ENCODE data around the gene GPBP1. TPM values are rescaled to one million over a fixed set of nuclear protein-coding genes. Genes with fewer than 3 reads are reported as not detected.
"Not testable (repeated sequence)": the region's sequence is repeated elsewhere in the genome, so short reads cannot be mapped to it uniquely, and the experiment has no call there.

GPBP1 gene
- total RNA-seq, 1 donor from 2014 or later: 68.9 TPM

DNA sequence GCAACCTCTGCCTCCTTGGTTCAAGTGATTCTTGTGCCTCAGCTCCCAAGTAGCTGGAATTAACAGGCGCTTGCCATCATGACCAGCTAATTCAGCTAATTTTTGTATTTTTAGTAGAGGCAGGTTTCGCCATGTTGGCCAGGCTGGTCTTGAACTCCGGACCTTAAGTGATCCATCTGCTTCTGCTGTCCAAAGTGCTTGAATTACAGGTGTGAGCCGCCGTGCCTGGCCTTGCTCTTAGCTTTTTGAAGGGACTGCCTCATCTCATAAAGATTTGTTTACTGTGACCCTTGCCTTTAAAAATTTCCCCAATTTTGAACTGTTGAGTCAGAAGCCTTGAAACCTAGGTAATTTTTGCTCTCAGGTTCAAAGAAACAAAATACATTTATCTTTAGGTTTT, 17.3 kb downstream of the GPBP1 start:
- peaks cover 31% of the 10 kb centered on the region for H3K4me1 Mint-ChIP-seq (ENCODE audit: unreplicated experiment)
- H3K9me3 Mint-ChIP-seq (ENCODE audit: unreplicated experiment): no peaks in the 10 kb centered on the region
- TF ChIP-seq, protein P1, sequence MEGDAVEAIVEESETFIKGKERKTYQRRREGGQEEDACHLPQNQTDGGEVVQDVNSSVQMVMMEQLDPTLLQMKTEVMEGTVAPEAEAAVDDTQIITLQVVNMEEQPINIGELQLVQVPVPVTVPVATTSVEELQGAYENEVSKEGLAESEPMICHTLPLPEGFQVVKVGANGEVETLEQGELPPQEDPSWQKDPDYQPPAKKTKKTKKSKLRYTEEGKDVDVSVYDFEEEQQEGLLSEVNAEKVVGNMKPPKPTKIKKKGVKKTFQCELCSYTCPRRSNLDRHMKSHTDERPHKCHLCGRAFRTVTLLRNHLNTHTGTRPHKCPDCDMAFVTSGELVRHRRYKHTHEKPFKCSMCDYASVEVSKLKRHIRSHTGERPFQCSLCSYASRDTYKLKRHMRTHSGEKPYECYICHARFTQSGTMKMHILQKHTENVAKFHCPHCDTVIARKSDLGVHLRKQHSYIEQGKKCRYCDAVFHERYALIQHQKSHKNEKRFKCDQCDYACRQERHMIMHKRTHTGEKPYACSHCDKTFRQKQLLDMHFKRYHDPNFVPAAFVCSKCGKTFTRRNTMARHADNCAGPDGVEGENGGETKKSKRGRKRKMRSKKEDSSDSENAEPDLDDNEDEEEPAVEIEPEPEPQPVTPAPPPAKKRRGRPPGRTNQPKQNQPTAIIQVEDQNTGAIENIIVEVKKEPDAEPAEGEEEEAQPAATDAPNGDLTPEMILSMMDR (IDR thresholded peaks at IDR 0.05; ENCODE audit: unreplicated experiment): no peak
- H3K36me3 Mint-ChIP-seq (ENCODE audit: low read depth, unreplicated experiment): peaks cover 11% of the 10 kb centered on the region
- H3K27ac Mint-ChIP-seq (ENCODE audit: unreplicated experiment): no peak overlapping the region
- DNase-seq (ENCODE audit: low spot score): no peak
- peaks cover 1% of the 10 kb centered on the region for H3K27me3 Mint-ChIP-seq (ENCODE audit: unreplicated experiment)
- no peak overlapping the region for H3K4me3 Mint-ChIP-seq (ENCODE audit: unreplicated experiment)

DNA sequence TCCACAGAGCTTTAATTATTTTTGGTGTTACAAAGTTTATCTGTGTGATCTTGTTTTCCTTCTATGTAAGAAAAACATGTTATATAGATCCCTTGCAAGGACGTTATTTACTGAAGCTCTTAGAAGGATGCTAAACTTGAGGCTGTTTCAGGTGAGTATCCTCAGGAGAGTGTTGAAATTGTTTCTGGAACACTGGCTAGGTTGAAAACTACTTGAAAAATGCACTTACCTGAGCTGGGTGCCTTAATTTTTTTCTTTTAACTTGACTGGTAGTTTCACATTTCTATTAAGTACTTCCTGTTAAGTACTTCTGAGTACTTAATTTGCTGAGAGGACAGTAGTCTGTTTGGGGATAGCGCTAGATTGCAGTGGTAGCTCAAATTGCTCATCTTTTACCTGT, 18.1 kb downstream of the GPBP1 start:
- H3K4me1 Mint-ChIP-seq (ENCODE audit: unreplicated experiment): peaks cover 25% of the 10 kb centered on the region
- H3K36me3 Mint-ChIP-seq (ENCODE audit: low read depth, unreplicated experiment): peaks cover 11% of the 10 kb centered on the region
- H3K4me3 Mint-ChIP-seq (ENCODE audit: unreplicated experiment): no peak overlapping the region
- DNase-seq (ENCODE audit: low spot score): no peak
- H3K27me3 Mint-ChIP-seq (ENCODE audit: unreplicated experiment): peaks cover 1% of the 10 kb centered on the region
- H3K9me3 Mint-ChIP-seq (ENCODE audit: unreplicated experiment): no peaks in the 10 kb centered on the region
- TF ChIP-seq, protein P1 (IDR thresholded peaks at IDR 0.05; ENCODE audit: unreplicated experiment): no peak
- H3K27ac Mint-ChIP-seq (ENCODE audit: unreplicated experiment): peak overlapping the region; percentile 24

DNA sequence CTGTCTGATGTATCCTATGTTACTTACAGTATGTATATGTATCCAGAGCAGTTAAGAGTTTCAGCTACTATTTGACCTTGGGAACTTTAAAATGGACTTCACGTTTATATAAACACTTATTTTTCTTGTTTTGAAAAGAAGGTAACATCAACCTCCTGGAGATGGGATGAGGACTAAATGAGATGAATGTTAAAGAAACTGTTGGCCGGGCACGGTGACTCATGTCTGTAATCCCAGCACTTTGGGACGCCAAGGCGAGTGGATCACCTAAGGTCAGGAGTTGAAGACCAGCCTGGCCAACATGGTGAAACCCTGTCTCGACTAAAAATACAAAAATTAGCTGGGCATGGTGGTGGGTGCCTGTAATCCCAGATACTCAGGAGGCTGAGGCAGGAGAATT, 19.0 kb downstream of the GPBP1 start:
- Mint-ChIP-seq H3K4me3 (ENCODE audit: unreplicated experiment) (peak overlapping the region; percentile 51), H3K36me3 (ENCODE audit: low read depth, unreplicated experiment) (peaks cover 11% of the 10 kb centered on the region), H3K4me1 (ENCODE audit: unreplicated experiment) (peaks cover 19% of the 10 kb centered on the region), H3K27ac (ENCODE audit: unreplicated experiment) (peak overlapping the region; percentile 61)
- not testable (repeated sequence) for DNase-seq (ENCODE audit: low spot score); H3K27me3 Mint-ChIP-seq (ENCODE audit: unreplicated experiment); H3K9me3 Mint-ChIP-seq (ENCODE audit: unreplicated experiment)

DNA sequence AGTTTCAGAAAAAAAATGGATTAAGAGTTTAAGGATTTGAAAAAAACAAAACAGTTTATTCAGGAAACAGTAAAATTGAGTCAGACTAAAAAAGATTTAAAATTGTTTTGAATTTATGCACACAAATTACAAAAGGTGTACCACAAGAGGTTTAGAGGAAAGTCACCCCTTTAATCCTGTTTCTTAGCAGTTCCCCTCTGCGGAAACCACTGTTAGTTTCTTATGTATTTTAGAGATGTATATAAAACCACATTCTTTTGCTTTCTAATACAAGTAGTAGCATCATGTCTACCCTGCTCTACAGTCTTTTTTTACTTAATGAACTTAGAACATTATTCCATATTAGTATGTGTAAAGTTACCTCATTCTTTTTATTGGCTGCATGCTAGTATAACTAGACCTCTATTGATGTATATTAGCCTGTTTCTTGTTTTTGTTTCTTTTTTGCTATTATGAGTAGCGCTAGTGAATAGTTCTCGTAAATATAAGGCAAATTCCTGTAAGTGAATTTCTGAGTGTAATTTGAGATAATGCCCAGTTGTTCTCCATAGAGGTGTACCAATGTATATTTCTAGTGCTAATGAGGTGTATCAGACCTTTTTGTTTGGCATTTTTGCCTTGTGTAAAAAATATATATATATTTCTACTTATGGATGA, 20.0 kb downstream of the GPBP1 start:
- Mint-ChIP-seq H3K4me1 (ENCODE audit: unreplicated experiment) (peaks cover 10% of the 10 kb centered on the region), H3K36me3 (ENCODE audit: low read depth, unreplicated experiment) (peaks cover 11% of the 10 kb centered on the region), H3K9me3 (ENCODE audit: unreplicated experiment) (no peaks in the 10 kb centered on the region), H3K27ac (ENCODE audit: unreplicated experiment) (no peak overlapping the region), H3K4me3 (ENCODE audit: unreplicated experiment) (no peak overlapping the region), H3K27me3 (ENCODE audit: unreplicated experiment) (peaks cover 3% of the 10 kb centered on the region)
- no peak for DNase-seq (ENCODE audit: low spot score)
- TF ChIP-seq, protein P1 (IDR thresholded peaks at IDR 0.05; ENCODE audit: unreplicated experiment): no peak

DNA sequence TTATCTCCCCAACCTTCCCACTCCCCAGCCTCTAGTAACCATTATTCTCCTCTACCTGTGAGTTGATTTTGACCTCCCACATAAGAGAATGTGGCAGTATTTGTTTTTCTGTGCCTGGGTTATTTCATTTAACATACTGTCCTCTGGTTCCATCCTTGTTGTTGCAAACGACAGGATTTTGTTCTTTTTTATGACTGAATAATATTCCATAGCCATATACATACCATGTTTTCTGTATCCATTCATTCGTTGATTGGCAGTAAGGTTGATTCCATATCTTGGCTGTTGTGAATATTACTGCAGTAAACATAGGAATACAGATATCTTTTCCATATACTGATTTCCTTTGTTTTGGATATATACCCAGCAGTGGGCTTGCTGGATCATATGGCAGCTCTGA, 20.8 kb downstream of the GPBP1 start:
- Mint-ChIP-seq H3K4me1 (ENCODE audit: unreplicated experiment) (peaks cover 13% of the 10 kb centered on the region), H3K27me3 (ENCODE audit: unreplicated experiment) (peaks cover 4% of the 10 kb centered on the region)

More for the DNA sequence above, 20.8 kb downstream of the GPBP1 start:
- Mint-ChIP-seq H3K27ac (ENCODE audit: unreplicated experiment) (no peak overlapping the region), H3K9me3 (ENCODE audit: unreplicated experiment) (no peaks in the 10 kb centered on the region), H3K4me3 (ENCODE audit: unreplicated experiment) (no peak overlapping the region), H3K36me3 (ENCODE audit: low read depth, unreplicated experiment) (peaks cover 9% of the 10 kb centered on the region)
- no peak for DNase-seq (ENCODE audit: low spot score)
- TF ChIP-seq, protein P1 (IDR thresholded peaks at IDR 0.05; ENCODE audit: unreplicated experiment): no peak
